ENCODE data around the gene NPHS1. TPM values are rescaled to one million over a fixed set of nuclear protein-coding genes. Genes with fewer than 3 reads are reported as not detected.

Gene NPHS1
- total and polyA plus RNA-seq, 2 of the 8 experiments (the other 6 are each of a cell fraction or from before 2014, with no cell fraction given) = 1.3 to 1.4 TPM

GRCh38 chr19:35883882-35884281 is 31.6 kb upstream of the NPHS1 start:
- Histone ChIP-seq H3K36me3 (ENCODE audit: control insufficient read depth in 2 of 4, insufficient read depth in 4 of 4, low read length in 3 of 4) (peaks cover 4 to 13% (median 5%) of the 10 kb centered on the region in 4 experiments; a peak in 6 of 8 replicates), H2BK15ac (ENCODE audit: low read length) (no peak overlapping the region), H3K9ac (replicated peaks in 1 of 4; ENCODE audit: extremely low read depth in 1 of 4, low read depth in 3 of 4, low read length in 3 of 4) (no peak overlapping the region), H2BK120ac (replicated peaks; ENCODE audit: low read depth, low read length) (no peak overlapping the region), H2AFZ (ENCODE audit: low read length) (no peak overlapping the region), H3K14ac (ENCODE audit: insufficient read length) (no peak overlapping the region), H3K4me3 (ENCODE audit: extremely low read depth in 1 of 4, insufficient read depth in 2 of 4, low read depth in 3 of 4, low read length in 4 of 4) (no peak overlapping the region), H3K4ac (replicated peaks; ENCODE audit: insufficient read length, low read depth, low read length) (no peak overlapping the region), H3K23ac (ENCODE audit: insufficient read length) (no peak overlapping the region), H2BK20ac (ENCODE audit: low read length) (no peak overlapping the region), H3K9me3 (ENCODE audit: insufficient read depth in 2 of 2, low read depth in 1 of 2, low read length in 1 of 2) (no peaks in the 10 kb centered on the region), H4K8ac (ENCODE audit: extremely low read depth, insufficient read depth, low read length) (no peak overlapping the region), H3K27ac (ENCODE audit: low read depth, low read length) (no peak overlapping the region), H2AK5ac (ENCODE audit: low read depth, low read length) (no peak overlapping the region), H3K79me1 (ENCODE audit: low read depth, low read length) (no peaks in the 10 kb centered on the region), H3K4me1 (replicated peaks in 1 of 4; ENCODE audit: control insufficient read depth in 3 of 4, insufficient read depth in 4 of 4, low read length in 3 of 4) (peaks cover 0 to 4% (median 1%) of the 10 kb centered on the region in 4 experiments; a peak in 3 of 7 replicates), H3K56ac (replicated peaks; ENCODE audit: insufficient read length, low read depth, low read length) (no peak overlapping the region), H4K5ac (ENCODE audit: insufficient read length, low read depth, low read length) (no peak overlapping the region), H3K79me2 (ENCODE audit: control insufficient read depth in 1 of 2, insufficient read depth in 2 of 2, low read length in 2 of 2) (no peaks in the 10 kb centered on the region), H3K23me2 (ENCODE audit: low read depth, low read length) (no peaks in the 10 kb centered on the region), H3K18ac (ENCODE audit: extremely low read depth, low read length) (no peak overlapping the region), H3K4me2 (ENCODE audit: insufficient read depth in 1 of 2, low read depth in 2 of 2, low read length in 2 of 2) (no peak overlapping the region), H4K91ac (replicated peaks; ENCODE audit: insufficient read length, low read length) (no peak overlapping the region), H4K20me1 (replicated peaks in 1 of 2; ENCODE audit: control insufficient read depth in 1 of 2, insufficient read depth in 2 of 2, low read length in 2 of 2) (peaks cover 0 to 3% of the 10 kb centered on the region in 2 experiments), H2BK5ac (ENCODE audit: low read depth, low read length) (no peak overlapping the region), H3K27me3 (replicated peaks in 1 of 4; ENCODE audit: control insufficient read depth in 3 of 4, extremely low read depth in 1 of 4, insufficient read depth in 3 of 4, low read length in 3 of 4) (0 out of 7 replicates have a peak, but pooled peaks cover 0 to 3% (median under 1%) of the 10 kb centered on the region in 4 experiments), H2BK12ac (ENCODE audit: low read depth, low read length) (no peak overlapping the region)
- no peak for FAIRE-seq
- POLR2A ChIA-PET (ENCODE audit: partially characterized antibody) = interaction anchor here (0.6 to 2.8 kb wide), 8 partner anchors 9 to 117 kb away, joined by 3 to 10 read pairs (median 4); no protein-coding TSS in a partner anchor
- 96% methylated on average over 2 of the region's 2 CpGs; no CpG with 5 or more reads in 1 of the 2 experiments for WGBS, 2 experiments (ENCODE audit: extremely low coverage in 1 of 2, insufficient coverage in 1 of 2, insufficient read length in 1 of 2, insufficient replicate concordance in 2 of 2, low coverage in 1 of 2, low lambda C conversion rate in 2 of 2, missing lambda C conversion rate in 1 of 2)
- DNase-seq (ENCODE audit: low read depth in 1 of 2, low spot score in 2 of 2) = no peak
- CTCF ChIA-PET (ENCODE audit: partially characterized antibody) = interaction anchor here (0.6 to 5.2 kb wide), 19 partner anchors 9 to 140 kb away, joined by 3 to 23 read pairs (median 4); partner anchors contain the start of genes APLP1 and KIRREL2
- TF ChIP-seq RAD21 (IDR thresholded peaks at IDR 0.05 in 1 of 2, conservative IDR thresholded peaks at IDR 0.05 in 1 of 2; ENCODE audit: low read depth in 2 of 2, low read length in 2 of 2) = no peak
- TF ChIP-seq SP4 (IDR thresholded peaks at IDR 0.05; ENCODE audit: low read length) = no peak
- TF ChIP-seq POU5F1 (IDR thresholded peaks at IDR 0.05; ENCODE audit: low read depth, low read length) = no peak
- no peak for TF ChIP-seq CBX5 (IDR thresholded peaks at IDR 0.05; ENCODE audit: low read depth, low read length)
- TF ChIP-seq GTF2F1 (IDR thresholded peaks at IDR 0.05; ENCODE audit: borderline replicate concordance, low read depth, low read length) = no peak
- no peak for TF ChIP-seq SAP30 (IDR thresholded peaks at IDR 0.05; ENCODE audit: insufficient read depth, insufficient replicate concordance, low read length)
- TF ChIP-seq NANOG (IDR thresholded peaks at IDR 0.05; ENCODE audit: insufficient read depth, low read depth, low read length, poor library complexity, severe bottlenecking) = no peak
